HG03558 (cell line): ENCODE data around the gene LCN12.

Experiments
- ATAC-seq: cut with Tn5 transposase; IDR thresholded peaks from one replicate; pipeline ENCODE4 v1.9.1; 2021; ENCODE audit warnings: moderate number of reproducible peaks; ENCODE audit not compliant: unreplicated experiment; ENCODE audit errors: extremely low read depth

Gene LCN12

GRCh38 chr9:136956604-136957003, 4.5 kb downstream of the LCN12 start:
- ATAC-seq = no peak

- no peak for ATAC-seq
Measured at GRCh38 chr9:136957461-136957860, 5.4 kb downstream of the LCN12 start.

GRCh38 chr9:136957901-136958300, 5.8 kb downstream of the LCN12 start:
- ATAC-seq = no peak

GRCh38 chr9:136958473-136958872, 6.4 kb downstream of the LCN12 start:
- ATAC-seq = no peak

DNA sequence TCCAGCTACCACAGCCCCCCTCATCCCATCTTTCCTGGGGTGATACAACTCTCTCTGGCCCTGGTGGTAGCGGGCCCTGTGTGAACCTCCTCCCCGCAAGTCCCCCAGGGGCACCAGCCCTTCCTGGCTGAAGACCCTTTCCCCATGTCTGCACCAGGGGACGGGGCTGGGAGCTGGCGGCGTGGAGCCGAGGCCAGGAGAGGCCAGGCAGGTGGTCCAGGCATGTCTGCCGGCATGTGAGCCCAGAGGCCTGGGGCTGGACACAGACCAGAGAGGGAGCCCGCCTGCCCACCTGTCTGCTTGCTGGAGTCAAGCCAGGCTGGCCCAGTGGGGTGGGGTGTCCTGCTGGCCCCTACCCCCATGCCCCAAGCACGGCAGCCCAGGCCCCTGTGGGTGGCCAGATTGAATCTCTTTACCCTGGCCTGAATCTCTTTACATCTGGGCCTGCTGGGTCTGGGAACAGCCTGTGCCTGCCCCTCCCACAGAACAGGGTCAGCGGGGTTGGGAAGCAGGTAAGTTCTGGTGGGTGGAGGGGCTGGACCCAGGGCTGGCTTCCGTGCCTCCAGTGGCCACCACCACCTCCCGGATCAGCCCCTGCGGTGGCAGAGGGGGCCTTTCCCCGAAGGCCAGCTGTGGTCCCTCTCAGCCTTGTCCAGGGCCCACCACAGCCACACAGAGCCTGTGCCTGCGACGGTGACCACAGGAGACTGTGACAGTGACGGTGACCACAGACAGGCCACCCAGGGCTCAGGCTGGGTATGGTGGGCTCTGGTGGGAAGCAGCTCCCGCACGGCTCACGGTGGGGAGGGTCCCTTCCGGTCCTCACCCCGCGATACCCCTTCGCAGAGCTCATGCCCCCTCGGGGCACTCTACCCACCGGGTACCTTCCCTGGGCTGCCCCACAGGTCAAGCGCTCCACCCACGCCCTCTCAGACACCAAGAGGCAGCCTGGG, 7.1 kb downstream of the LCN12 start:
- ATAC-seq = no peak

DNA sequence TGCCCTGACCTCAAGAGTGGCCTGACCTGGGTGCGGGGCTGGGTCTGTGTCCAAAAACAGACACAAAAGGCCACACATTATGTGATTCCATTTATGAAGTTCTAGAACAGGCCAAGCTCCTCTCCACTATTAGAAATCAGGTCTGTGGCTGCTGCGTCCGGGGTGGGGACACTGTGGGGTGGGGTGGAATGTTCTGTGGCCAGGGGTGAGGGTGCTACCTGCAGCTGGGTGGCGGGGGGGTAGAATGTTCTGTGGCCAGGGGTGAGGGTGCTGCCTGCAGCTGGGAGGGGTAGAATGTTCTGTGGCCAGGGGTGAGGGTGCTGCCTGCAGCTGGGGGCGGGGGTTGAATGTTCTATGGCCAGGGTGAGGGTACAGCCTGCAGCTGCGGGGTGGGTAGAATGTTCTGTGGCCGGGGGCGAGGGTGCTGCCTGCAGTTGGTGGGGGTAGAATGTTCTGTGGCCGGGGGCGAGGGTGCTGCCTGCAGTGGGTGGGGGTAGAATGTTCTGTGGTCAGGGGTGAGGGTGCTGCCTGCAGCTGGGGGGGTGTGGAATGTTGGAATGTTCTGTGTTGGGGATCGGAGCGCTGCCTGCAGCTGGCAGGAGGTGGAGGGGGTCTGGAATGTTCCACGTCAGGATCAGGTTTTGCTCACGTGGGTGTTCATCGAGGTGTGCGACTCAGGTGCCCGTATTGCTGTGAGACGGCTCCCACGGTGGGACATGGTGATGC, 8.3 kb downstream of the LCN12 start:
- no peak for ATAC-seq

DNA sequence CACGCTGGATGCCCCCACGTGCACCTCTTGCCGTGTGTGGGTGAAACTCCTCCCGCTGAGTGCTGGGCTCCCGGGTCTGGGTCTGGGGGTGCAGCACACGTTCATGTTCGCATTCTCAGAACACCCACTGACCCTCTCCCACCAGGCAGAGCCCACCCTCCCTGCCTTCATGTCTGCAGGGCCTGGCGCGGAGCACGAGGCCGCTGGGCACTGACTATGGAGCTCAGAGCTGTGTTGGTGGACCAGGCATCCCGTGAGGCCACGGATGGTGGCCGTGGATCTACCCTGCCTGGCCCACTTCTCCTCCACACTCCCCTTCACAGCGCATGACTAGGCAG, 8.8 kb downstream of the LCN12 start:
- no peak for ATAC-seq

DNA sequence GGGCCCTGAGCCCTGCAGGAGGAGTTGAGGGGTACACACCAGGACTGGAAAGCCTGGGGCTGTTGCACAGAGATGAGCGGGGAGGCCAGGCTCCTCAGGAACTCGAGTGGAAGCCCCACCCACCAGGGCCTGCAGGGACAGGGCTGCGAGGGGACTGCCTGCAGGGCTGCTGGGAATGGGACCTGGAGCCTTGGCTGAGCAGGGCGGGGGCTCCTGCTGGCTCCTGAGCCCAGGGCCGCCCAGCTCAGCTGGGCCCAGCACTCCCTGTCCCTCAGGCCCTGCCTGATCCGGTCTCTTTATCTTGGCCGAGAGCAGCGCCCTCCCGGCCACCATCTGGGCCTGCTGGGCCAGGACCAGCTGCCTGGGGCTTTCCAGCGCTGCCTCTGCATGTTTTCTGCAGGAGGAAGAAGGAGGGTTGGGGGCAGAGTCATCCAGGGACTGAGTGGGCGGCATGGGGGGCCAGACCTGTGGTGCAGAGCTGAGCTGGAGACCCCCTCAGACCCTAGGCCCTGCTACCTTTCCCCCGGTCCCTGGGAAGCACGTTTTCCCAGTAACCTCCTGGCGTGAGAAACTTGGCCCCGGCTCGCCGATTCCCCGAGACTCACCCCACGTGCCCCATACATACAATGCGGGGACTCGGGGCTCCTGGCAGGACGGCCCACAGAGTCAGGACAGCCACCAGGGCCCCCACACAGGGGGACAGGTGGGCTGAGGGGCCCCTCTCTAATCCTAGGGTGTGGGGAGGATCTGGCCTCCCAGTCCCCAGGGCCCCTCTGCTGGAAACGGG, 9.4 kb downstream of the LCN12 start:
- no peak for ATAC-seq

- ATAC-seq = no peak
Measured at GRCh38 chr9:136962163-136962562, 10.1 kb downstream of the LCN12 start.

DNA sequence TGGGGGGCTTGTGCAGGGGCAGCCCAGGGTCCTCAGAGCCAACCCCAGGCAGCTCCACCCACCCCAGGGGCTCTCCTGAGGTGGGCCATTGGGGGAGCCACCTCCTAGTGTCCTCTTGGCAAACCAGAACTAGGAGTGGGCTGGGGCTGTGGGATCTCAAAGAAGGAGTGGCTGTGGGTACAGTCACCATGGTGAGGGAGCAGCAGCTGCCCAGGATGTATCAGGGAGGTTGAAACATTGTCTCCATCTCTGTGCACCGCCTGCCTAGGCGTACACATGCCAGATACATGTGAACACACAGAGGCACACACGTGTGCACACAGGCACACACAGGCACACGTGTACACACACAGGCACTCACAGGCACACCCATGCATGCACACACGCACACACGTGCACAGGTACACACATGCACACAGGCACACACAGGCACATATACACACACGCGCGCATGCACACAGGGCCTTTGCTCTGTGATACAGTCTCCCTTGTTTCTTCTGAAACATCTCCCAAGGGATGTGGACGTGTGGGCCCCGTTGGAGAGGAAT, 10.7 kb downstream of the LCN12 start:
- no peak for ATAC-seq

GRCh38 chr9:136963341-136963740, 11.3 kb downstream of the LCN12 start:
- no peak for ATAC-seq

DNA sequence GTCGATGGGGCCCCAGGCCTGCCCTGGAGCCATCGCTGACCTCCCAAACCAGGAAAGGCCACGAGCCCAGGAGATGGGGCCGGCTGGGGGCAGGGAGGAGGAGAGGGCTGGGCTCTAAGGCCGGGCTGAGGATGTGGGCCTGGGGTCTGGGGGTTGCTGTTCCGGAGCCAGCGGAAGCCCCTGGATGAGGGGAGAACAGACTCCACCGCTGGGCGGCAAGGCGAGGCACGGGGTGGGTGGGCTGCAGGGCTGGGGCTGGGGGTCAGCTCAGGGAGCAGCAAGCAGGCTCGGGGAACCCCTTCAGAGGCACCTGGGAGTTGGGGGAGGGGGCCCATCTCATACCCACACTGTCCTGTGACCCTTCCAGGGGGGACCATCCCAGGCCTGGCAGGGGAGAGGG, 11.7 kb downstream of the LCN12 start:
- ATAC-seq = no peak

DNA sequence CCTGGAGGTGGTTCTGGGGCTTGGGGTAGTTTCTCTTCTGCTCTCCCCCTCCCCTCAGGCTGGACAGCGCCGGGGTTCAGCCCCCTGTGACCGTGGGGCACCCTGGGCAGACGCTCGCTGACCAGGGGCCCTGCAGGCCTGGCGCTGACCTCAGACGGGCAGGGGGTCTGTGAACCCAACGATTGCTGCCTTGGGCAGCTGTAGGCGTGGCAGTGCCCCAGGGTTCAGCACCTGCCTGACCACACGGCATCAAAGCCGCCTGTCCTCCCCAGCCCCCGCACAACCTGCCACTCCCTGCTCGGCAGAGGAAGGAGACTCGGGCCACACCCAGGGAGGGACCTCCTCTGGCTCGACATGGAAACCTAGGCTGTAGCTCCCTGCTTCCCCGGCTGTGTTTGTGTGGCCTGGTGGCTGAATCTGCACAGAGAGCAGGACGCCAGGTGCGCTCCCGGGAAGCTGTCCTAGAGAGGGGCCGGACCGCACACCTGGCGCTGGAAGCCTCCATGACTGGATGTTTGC, 12.2 kb downstream of the LCN12 start:
- ATAC-seq = no peak

DNA sequence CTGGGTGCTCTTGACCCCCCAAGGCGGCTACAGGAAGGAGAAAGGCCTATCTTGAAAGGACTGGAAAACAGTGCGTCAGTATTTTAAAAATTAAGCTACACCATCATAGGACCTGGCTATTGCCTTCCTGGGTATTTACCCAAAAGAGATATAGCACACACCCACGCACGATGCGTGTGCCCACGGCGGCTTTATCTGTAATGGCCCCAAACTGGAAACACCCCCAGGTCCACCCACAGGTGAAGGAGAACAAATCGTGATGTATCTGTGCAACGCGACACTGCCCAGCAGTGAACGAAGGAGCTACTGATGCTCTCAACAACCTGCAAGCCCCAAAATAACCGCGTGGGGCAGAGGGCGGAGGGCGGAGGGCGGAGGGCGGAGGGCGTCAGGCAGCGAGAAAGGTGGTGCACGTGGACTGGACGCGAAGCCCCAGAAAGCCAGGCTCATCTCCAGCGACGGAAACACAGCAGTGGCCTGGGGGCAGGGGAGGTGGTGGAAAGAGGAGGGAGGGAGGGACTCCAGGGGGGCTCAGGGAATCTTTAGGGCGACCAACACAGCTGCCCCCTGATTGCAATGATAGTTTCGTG, 12.9 kb downstream of the LCN12 start:
- ATAC-seq = no peak

GRCh38 chr9:136965771-136966484, 13.9 kb downstream of the LCN12 start:
- ATAC-seq = no peak

DNA sequence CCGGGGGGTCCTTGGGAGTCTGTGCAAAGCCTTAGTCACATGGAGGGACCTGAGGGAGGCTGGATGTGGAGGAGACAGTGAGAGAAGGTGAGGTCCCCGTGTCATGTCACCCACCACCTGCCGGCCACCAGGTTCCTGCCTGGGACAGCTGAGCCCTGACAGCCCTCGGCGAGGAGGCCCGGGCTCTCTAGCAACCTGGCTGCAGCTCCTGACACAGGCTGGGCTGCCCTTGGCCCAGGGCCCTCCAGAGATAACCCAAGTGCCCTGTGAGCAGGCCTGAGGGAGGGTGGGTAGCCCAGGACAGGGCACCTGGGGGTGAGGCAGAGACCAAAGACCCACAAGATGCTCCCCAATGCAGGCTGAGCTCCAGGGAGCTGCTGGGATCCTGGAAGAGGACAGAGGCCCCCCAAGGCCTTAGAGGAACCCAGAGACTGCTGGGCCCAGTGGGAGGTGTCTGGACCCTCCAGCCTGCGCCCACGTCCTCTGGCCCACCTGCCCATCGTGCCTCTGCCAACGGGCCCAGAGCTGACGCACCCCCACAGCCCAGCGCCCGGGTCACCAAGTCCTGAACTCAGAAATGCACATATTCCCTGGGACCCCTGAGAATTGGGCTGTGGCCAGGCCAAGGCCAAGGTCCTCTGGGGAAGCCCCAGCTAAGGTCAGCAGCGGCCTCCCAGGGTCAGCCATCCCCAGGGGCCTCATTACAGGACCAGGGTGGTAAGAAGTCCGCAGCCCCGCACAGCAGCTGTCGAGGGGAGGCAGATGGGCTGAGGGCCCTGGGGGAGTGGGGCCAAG, 16.5 kb downstream of the LCN12 start:
- ATAC-seq = no peak

- ATAC-seq = no peak
Measured at GRCh38 chr9:136969150-136969549, 17.1 kb downstream of the LCN12 start.

GRCh38 chr9:136969774-136970173, 17.7 kb downstream of the LCN12 start:
- ATAC-seq = no peak

DNA sequence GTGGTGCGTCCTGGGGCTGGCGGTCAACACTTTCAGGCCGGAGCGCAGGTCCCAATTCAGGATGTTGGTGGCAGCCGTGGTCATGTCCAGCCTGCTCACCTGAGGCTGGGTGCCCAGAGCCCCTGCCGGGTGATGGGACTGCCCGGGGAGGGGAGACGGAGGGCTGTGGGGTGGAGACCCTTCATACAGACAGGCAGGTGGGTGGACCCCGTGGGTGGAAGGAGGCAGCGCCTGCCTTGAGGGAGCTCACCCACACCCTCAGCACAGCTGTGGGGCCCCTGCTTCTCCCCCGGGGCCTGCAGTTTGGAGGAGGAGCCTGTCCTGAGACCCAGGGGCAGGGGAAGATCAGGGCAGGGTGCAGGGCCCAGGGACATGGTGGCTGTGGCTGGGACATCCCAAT, 18.3 kb downstream of the LCN12 start:
- no peak for ATAC-seq
